Brain microvascular endothelial cell (primary cell): ENCODE results near the gene DYNLT3.

ENCODE experiments used
- DNase-seq: peaks from one replicate; pipeline ENCODE4 v3.0.0-alpha.2; 2020
- H3K27ac ChIP-seq: fragments of 250-450 bp; sonication (Bioruptor Pico); 2 replicates; pipeline ENCODE4 v1.5.1; 2020; ENCODE audit warnings: mild to moderate bottlenecking, moderate library complexity
- H3K27me3 ChIP-seq: fragments of 250-450 bp; sonication (Bioruptor Pico); replicated peaks from 2 replicates; pipeline ENCODE4 v1.5.1; 2020; ENCODE audit warnings: mild to moderate bottlenecking
- H3K36me3 ChIP-seq: fragments of 250-450 bp; sonication (Bioruptor Pico); replicated peaks from 2 replicates; pipeline ENCODE4 v1.5.1; 2020; ENCODE audit warnings: mild to moderate bottlenecking
- H3K4me3 ChIP-seq: 2 replicates; pipeline ENCODE4 v1.5.1; 2011; ENCODE audit warnings: low read depth, mild to moderate bottlenecking, control low read depth, low read length, moderate library complexity
- CTCF ChIP-seq: IDR thresholded peaks from 2 replicates; pipeline ENCODE4 v1.5.1; 2011; ENCODE audit warnings: low read depth, mild to moderate bottlenecking, moderate library complexity, low read length, control low read depth, inconsistent platforms; ENCODE audit errors: missing control alignments
- in situ Hi-C: cut with HindIII; loops from 2 replicates; pipeline ENCODE4 v1.10.0; 2017; ENCODE audit warnings: low sequenced_read_pairs, low pct_ligation_motif_present

Gene DYNLT3

DNA sequence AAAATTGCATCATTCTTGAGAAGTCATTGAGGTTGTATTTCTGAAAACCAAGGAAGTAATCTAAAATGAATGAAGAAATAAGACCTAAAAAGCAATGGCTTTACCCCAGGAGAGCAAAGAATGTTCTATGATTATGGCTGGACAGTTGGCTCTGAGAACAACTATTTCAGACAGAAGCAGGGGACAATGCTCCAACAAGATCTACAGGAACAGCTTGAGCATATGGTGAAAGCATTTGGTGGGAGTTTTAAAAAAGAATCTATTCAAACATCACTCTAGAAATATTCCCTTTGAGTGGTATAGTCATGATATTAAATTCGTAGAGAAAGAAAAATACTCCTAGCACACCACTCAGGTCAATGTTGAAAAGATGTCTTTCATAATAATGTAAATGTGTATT is 26.7 kb downstream of the DYNLT3 start:
- in situ Hi-C loops, result no loop called here
- H3K27ac ChIP-seq, result no peak overlapping the region
- no peak for DNase-seq
- H3K27me3 ChIP-seq, result no peaks in the 10 kb centered on the region
- H3K4me3 ChIP-seq, result no peak overlapping the region
- no peaks in the 10 kb centered on the region for H3K36me3 ChIP-seq
- TF ChIP-seq CTCF, result no peak

DNA sequence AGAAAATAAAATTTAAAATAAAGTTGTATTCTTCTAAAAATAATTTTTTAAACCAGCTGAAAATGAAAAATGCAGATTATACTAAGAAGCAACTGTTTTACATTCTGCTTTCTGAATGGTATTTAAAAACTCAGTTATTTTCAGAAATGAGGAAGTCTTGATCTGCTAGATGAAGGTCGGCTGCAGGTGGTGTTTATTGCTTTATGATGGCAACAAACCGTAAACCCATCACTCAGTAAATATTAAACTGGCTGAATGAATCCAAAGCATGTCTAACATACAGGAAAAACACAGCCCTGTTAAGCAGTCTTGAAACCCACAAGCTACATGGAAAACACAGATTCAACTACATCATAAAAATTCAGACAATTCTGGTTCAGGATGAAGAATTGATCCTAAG is 29.3 kb downstream of the DYNLT3 start:
- Histone ChIP-seq H3K36me3 (no peaks in the 10 kb centered on the region), H3K4me3 (no peak overlapping the region), H3K27ac (no peak overlapping the region), H3K27me3 (no peaks in the 10 kb centered on the region)
- TF ChIP-seq CTCF, result no peak
- DNase-seq, result no peak
- in situ Hi-C loops, result no loop called here

- Histone ChIP-seq H3K27ac (no peak overlapping the region), H3K4me3 (no peak overlapping the region), H3K36me3 (no peaks in the 10 kb centered on the region), H3K27me3 (no peaks in the 10 kb centered on the region)
- in situ Hi-C loops, result no loop called here
- no peak for TF ChIP-seq CTCF
- DNase-seq, result no peak
These were observed 29.8 kb downstream of the DYNLT3 start for GRCh38 chrX:37817579-37817978.

DNA sequence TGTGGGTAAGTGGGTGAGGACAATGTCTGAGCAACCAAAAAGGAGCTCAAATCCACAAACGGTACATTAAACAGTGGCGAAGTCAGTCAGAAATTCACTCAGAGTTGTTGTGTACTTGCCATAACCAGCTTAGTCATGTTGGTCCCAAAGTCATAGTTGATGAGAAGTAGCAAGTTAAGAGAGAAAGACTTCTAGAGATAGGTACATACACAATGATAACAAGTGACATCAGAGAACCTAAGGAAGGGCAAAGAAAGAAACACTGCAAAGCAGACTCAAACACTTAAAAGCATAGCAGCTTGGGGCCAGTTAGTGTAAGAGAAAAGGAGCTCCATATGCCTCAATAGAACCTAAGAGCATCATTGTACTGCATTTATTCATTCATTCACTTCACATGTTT is 30.2 kb downstream of the DYNLT3 start:
- in situ Hi-C loops, result no loop called here
- no peak for DNase-seq
- Histone ChIP-seq H3K27me3 (no peaks in the 10 kb centered on the region), H3K4me3 (no peak overlapping the region), H3K27ac (no peak overlapping the region), H3K36me3 (no peaks in the 10 kb centered on the region)
- no peak for TF ChIP-seq CTCF

DNA sequence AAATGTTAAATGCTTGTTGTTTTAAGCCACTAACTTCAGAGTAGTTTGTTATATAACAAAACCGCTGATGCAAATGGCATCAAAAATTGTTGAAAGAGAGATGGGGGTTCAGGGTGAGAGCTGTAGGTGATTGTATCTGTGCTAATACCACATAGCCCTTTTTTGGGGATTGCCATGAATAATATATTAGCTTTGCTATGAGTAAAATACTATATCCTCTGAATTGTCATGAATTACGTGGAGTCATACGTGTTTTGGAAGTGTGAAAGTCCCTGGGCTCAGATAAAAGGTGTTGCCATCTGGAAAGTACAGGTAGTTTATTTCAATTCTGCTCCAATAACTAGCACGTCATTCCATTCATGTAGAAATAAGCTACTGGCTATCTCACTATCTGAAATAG is 30.6 kb downstream of the DYNLT3 start:
- no peak overlapping the region for H3K4me3 ChIP-seq
- no peak for DNase-seq
- no peak overlapping the region for H3K27ac ChIP-seq
- no peak for TF ChIP-seq CTCF
- H3K27me3 ChIP-seq, result no peaks in the 10 kb centered on the region
- H3K36me3 ChIP-seq, result no peaks in the 10 kb centered on the region
- in situ Hi-C loops, result no loop called here

DNA sequence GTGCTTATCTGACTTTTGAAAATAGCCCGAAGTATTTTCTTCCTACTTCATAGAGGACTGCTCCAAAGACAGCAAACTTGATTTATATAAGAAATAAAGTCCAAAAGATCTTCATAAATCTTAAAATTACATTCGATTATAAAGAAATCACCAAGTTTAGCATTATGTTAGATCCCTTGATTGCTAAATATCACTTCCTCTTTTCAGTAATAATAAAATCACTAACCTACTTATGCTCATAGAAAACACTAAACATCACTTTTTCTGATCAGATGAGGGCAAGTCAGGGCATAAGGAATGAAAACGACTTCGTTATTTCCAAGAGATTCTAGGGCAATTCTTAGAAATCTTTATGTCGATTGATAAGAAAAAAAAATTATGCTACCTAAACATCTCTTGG is 32.0 kb downstream of the DYNLT3 start:
- Histone ChIP-seq H3K27me3 (no peaks in the 10 kb centered on the region), H3K4me3 (no peak overlapping the region), H3K36me3 (no peaks in the 10 kb centered on the region), H3K27ac (no peak overlapping the region)
- TF ChIP-seq CTCF, result no peak
- no peak for DNase-seq
- in situ Hi-C loops, result no loop called here
